ENCODE measurements around the gene OSBPL8. TPM values are rescaled to one million over a fixed set of nuclear protein-coding genes. Genes with fewer than 3 reads are reported as not detected.

The OSBPL8 gene
- polyA plus RNA-seq, 4 donors, result 4.5 to 25.9 (median 6.7) TPM

- Histone ChIP-seq H3K4me3 (ENCODE audit: low read depth in 1 of 3, low read length in 3 of 3) (no peak overlapping the region), H3K36me3 (ENCODE audit: control insufficient read depth in 3 of 3, insufficient read depth in 2 of 3, low read depth in 1 of 3, low read length in 3 of 3) (peaks cover 0 to 5% (median 0%) of the 10 kb centered on the region in 3 donors), H3K27me3 (ENCODE audit: control insufficient read depth in 3 of 3, insufficient read depth in 3 of 3, low read length in 3 of 3) (no peaks in the 10 kb centered on the region), H3K4me1 (ENCODE audit: control insufficient read depth in 3 of 3, insufficient read depth in 2 of 3, low read depth in 1 of 3, low read length in 2 of 3) (no peaks in the 10 kb centered on the region), H3K27ac (ENCODE audit: low read depth in 1 of 3, low read length in 2 of 3) (no peak overlapping the region), H3K9me3 (ENCODE audit: control insufficient read depth in 2 of 2, insufficient read depth in 1 of 2, low read depth in 1 of 2, low read length in 1 of 2) (no peaks in the 10 kb centered on the region)
- 76 to 82% (median 77%) methylated on average over 1 of the region's 1 CpG for WGBS, 3 donors
- no peak for FAIRE-seq
- DNase-seq, result no peak
Observed at GRCh38 chr12:76409074-76409473, 150.5 kb downstream of the OSBPL8 start.

DNA sequence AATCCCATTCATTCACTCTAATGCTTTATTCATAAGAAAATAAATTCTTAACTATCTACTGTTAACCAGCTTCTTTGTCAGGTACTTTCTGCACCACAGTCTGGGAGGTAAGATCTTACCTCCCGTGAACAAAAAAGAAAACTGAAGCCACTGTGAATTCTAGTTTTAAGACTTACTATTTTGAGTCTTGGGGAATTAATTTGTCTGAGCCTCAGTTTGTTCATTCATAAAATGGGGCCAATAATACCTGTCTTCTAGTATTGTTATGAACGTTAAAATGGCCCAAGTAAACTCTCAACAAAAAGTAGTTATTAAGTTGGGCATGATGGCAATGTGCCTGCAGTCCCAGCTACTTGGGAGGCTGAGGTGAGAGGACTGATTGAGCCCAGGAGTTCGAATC, 151.9 kb downstream of the OSBPL8 start:
- Histone ChIP-seq H3K4me1 (ENCODE audit: control insufficient read depth in 3 of 3, insufficient read depth in 2 of 3, low read depth in 1 of 3, low read length in 2 of 3) (no peaks in the 10 kb centered on the region), H3K36me3 (ENCODE audit: control insufficient read depth in 3 of 3, insufficient read depth in 2 of 3, low read depth in 1 of 3, low read length in 3 of 3) (peaks cover 0 to 5% (median 0%) of the 10 kb centered on the region in 3 donors), H3K4me3 (ENCODE audit: low read depth in 1 of 3, low read length in 3 of 3) (no peak overlapping the region), H3K9me3 (ENCODE audit: control insufficient read depth in 2 of 2, insufficient read depth in 1 of 2, low read depth in 1 of 2, low read length in 1 of 2) (no peaks in the 10 kb centered on the region), H3K27me3 (ENCODE audit: control insufficient read depth in 3 of 3, insufficient read depth in 3 of 3, low read length in 3 of 3) (no peaks in the 10 kb centered on the region), H3K27ac (ENCODE audit: low read depth in 1 of 3, low read length in 2 of 3) (no peak overlapping the region)
- WGBS, 3 donors, result 95 to 96% (median 96%) methylated on average over 3 of the region's 3 CpGs
- FAIRE-seq, result no peak
- no peak for DNase-seq

- Histone ChIP-seq H3K36me3 (ENCODE audit: control insufficient read depth in 3 of 3, insufficient read depth in 2 of 3, low read depth in 1 of 3, low read length in 3 of 3) (peaks cover 1 to 3% (median 3%) of the 10 kb centered on the region in 3 donors), H3K9me3 (ENCODE audit: control insufficient read depth in 2 of 2, insufficient read depth in 1 of 2, low read depth in 1 of 2, low read length in 1 of 2) (no peaks in the 10 kb centered on the region), H3K4me1 (ENCODE audit: control insufficient read depth in 3 of 3, insufficient read depth in 2 of 3, low read depth in 1 of 3, low read length in 2 of 3) (no peaks in the 10 kb centered on the region), H3K4me3 (ENCODE audit: low read depth in 1 of 3, low read length in 3 of 3) (no peak overlapping the region), H3K27me3 (ENCODE audit: control insufficient read depth in 3 of 3, insufficient read depth in 3 of 3, low read length in 3 of 3) (no peaks in the 10 kb centered on the region), H3K27ac (ENCODE audit: low read depth in 1 of 3, low read length in 2 of 3) (no peak overlapping the region)
- FAIRE-seq (no peak), DNase-seq (no peak)
Observed at GRCh38 chr12:76402259-76402658, 157.3 kb downstream of the OSBPL8 start.

- Histone ChIP-seq H3K4me3 (ENCODE audit: low read depth in 1 of 3, low read length in 3 of 3) (no peak overlapping the region), H3K9me3 (ENCODE audit: control insufficient read depth in 2 of 2, insufficient read depth in 1 of 2, low read depth in 1 of 2, low read length in 1 of 2) (no peaks in the 10 kb centered on the region), H3K4me1 (ENCODE audit: control insufficient read depth in 3 of 3, insufficient read depth in 2 of 3, low read depth in 1 of 3, low read length in 2 of 3) (no peaks in the 10 kb centered on the region), H3K36me3 (ENCODE audit: control insufficient read depth in 3 of 3, insufficient read depth in 2 of 3, low read depth in 1 of 3, low read length in 3 of 3) (peaks cover 1 to 9% (median 3%) of the 10 kb centered on the region in 3 donors), H3K27ac (ENCODE audit: low read depth in 1 of 3, low read length in 2 of 3) (no peak overlapping the region), H3K27me3 (ENCODE audit: control insufficient read depth in 3 of 3, insufficient read depth in 3 of 3, low read length in 3 of 3) (no peaks in the 10 kb centered on the region)
- 88 to 92% (median 91%) methylated on average over 2 of the region's 2 CpGs for WGBS, 3 donors
- DNase-seq (no peak), FAIRE-seq (no peak)
Observed at GRCh38 chr12:76400136-76400535, 159.4 kb downstream of the OSBPL8 start.

- no peak overlapping the region for H3K27ac ChIP-seq (ENCODE audit: low read depth in 1 of 3, low read length in 2 of 3)
- no peaks in the 10 kb centered on the region for H3K27me3 ChIP-seq (ENCODE audit: control insufficient read depth in 3 of 3, insufficient read depth in 3 of 3, low read length in 3 of 3)
- no peak for DNase-seq
- no peaks in the 10 kb centered on the region for H3K9me3 ChIP-seq (ENCODE audit: control insufficient read depth in 2 of 2, insufficient read depth in 1 of 2, low read depth in 1 of 2, low read length in 1 of 2)
- 94 to 95% (median 94%) methylated on average over 2 of the region's 2 CpGs for WGBS, 3 donors
- no peak overlapping the region for H3K4me3 ChIP-seq (ENCODE audit: low read depth in 1 of 3, low read length in 3 of 3)
- no peak for FAIRE-seq
- H3K36me3 ChIP-seq (ENCODE audit: control insufficient read depth in 3 of 3, insufficient read depth in 2 of 3, low read depth in 1 of 3, low read length in 3 of 3), result peaks cover 1 to 6% (median 3%) of the 10 kb centered on the region in 3 donors
- no peaks in the 10 kb centered on the region for H3K4me1 ChIP-seq (ENCODE audit: control insufficient read depth in 3 of 3, insufficient read depth in 2 of 3, low read depth in 1 of 3, low read length in 2 of 3)
Observed at GRCh38 chr12:76399040-76399439, 160.5 kb downstream of the OSBPL8 start.

- Histone ChIP-seq H3K36me3 (ENCODE audit: control insufficient read depth in 3 of 3, insufficient read depth in 2 of 3, low read depth in 1 of 3, low read length in 3 of 3) (peaks cover 1 to 6% (median 3%) of the 10 kb centered on the region in 3 donors), H3K9me3 (ENCODE audit: control insufficient read depth in 2 of 2, insufficient read depth in 1 of 2, low read depth in 1 of 2, low read length in 1 of 2) (no peaks in the 10 kb centered on the region), H3K27me3 (ENCODE audit: control insufficient read depth in 3 of 3, insufficient read depth in 3 of 3, low read length in 3 of 3) (no peaks in the 10 kb centered on the region), H3K4me1 (ENCODE audit: control insufficient read depth in 3 of 3, insufficient read depth in 2 of 3, low read depth in 1 of 3, low read length in 2 of 3) (no peaks in the 10 kb centered on the region), H3K4me3 (ENCODE audit: low read depth in 1 of 3, low read length in 3 of 3) (no peak overlapping the region), H3K27ac (ENCODE audit: low read depth in 1 of 3, low read length in 2 of 3) (no peak overlapping the region)
- FAIRE-seq (no peak), DNase-seq (no peak)
Observed at GRCh38 chr12:76398106-76398505, 161.5 kb downstream of the OSBPL8 start.

- WGBS, 3 donors, result 92 to 96% (median 93%) methylated on average over 1 of the region's 1 CpG
Observed at GRCh38 chr12:76391461-76391860, 168.1 kb downstream of the OSBPL8 start.

DNA sequence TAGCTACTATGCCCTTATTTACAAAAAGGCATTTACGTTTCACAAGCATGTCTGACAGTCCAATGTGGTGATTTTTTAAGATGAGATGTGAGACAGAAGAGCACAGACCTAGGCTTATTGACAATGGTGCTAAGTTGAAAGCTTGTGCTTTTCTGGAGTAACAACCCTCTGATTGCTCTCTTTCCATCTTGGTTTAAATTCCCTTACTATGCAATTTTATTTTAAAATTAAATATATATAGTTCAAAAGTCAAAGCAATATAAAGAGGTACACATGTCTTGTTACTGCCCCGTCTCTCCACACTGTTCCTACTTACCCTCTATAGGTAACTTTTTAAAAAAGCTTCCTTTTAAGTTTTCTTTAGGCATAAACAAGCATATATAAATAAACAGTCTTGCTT, 172.0 kb downstream of the OSBPL8 start:
- H3K4me3 ChIP-seq (ENCODE audit: low read depth in 1 of 3, low read length in 3 of 3), result no peak overlapping the region
- 96 to 98% (median 96%) methylated on average over 2 of the region's 2 CpGs for WGBS, 3 donors
- no peak for FAIRE-seq

More at GRCh38 chr12:76391461-76391860, 168.1 kb downstream of the OSBPL8 start:
- H3K4me1 ChIP-seq (ENCODE audit: control insufficient read depth in 3 of 3, insufficient read depth in 2 of 3, low read depth in 1 of 3, low read length in 2 of 3), result no peaks in the 10 kb centered on the region
- peaks cover 0 to 4% (median 0%) of the 10 kb centered on the region in 3 donors for H3K36me3 ChIP-seq (ENCODE audit: control insufficient read depth in 3 of 3, insufficient read depth in 2 of 3, low read depth in 1 of 3, low read length in 3 of 3)
- no peak overlapping the region for H3K4me3 ChIP-seq (ENCODE audit: low read depth in 1 of 3, low read length in 3 of 3)
- no peaks in the 10 kb centered on the region for H3K9me3 ChIP-seq (ENCODE audit: control insufficient read depth in 2 of 2, insufficient read depth in 1 of 2, low read depth in 1 of 2, low read length in 1 of 2)
- no peaks in the 10 kb centered on the region for H3K27me3 ChIP-seq (ENCODE audit: control insufficient read depth in 3 of 3, insufficient read depth in 3 of 3, low read length in 3 of 3)
- DNase-seq (no peak), FAIRE-seq (no peak)
- no peak overlapping the region for H3K27ac ChIP-seq (ENCODE audit: low read depth in 1 of 3, low read length in 2 of 3)

GRCh38 chr12:76384560-76384959, 175.0 kb downstream of the OSBPL8 start:
- no peak overlapping the region for H3K27ac ChIP-seq (ENCODE audit: low read depth in 1 of 3, low read length in 2 of 3)
- peaks cover 0 to 6% (median 0%) of the 10 kb centered on the region in 3 donors for H3K36me3 ChIP-seq (ENCODE audit: control insufficient read depth in 3 of 3, insufficient read depth in 2 of 3, low read depth in 1 of 3, low read length in 3 of 3)
- H3K27me3 ChIP-seq (ENCODE audit: control insufficient read depth in 3 of 3, insufficient read depth in 3 of 3, low read length in 3 of 3), result no peaks in the 10 kb centered on the region
- FAIRE-seq, result no peak
- DNase-seq, result no peak
- H3K4me1 ChIP-seq (ENCODE audit: control insufficient read depth in 3 of 3, insufficient read depth in 2 of 3, low read depth in 1 of 3, low read length in 2 of 3), result no peaks in the 10 kb centered on the region
- no peaks in the 10 kb centered on the region for H3K9me3 ChIP-seq (ENCODE audit: control insufficient read depth in 2 of 2, insufficient read depth in 1 of 2, low read depth in 1 of 2, low read length in 1 of 2)
- H3K4me3 ChIP-seq (ENCODE audit: low read depth in 1 of 3, low read length in 3 of 3), result no peak overlapping the region
- WGBS, 3 donors, result 92 to 97% (median 92%) methylated on average over 2 of the region's 2 CpGs

More for the DNA sequence above, 172.0 kb downstream of the OSBPL8 start:
- no peaks in the 10 kb centered on the region for H3K4me1 ChIP-seq (ENCODE audit: control insufficient read depth in 3 of 3, insufficient read depth in 2 of 3, low read depth in 1 of 3, low read length in 2 of 3)
- H3K9me3 ChIP-seq (ENCODE audit: control insufficient read depth in 2 of 2, insufficient read depth in 1 of 2, low read depth in 1 of 2, low read length in 1 of 2), result no peaks in the 10 kb centered on the region
- H3K36me3 ChIP-seq (ENCODE audit: control insufficient read depth in 3 of 3, insufficient read depth in 2 of 3, low read depth in 1 of 3, low read length in 3 of 3), result peaks cover 0 to 4% (median 0%) of the 10 kb centered on the region in 3 donors
- no peaks in the 10 kb centered on the region for H3K27me3 ChIP-seq (ENCODE audit: control insufficient read depth in 3 of 3, insufficient read depth in 3 of 3, low read length in 3 of 3)
- no peak for DNase-seq
- no peak overlapping the region for H3K27ac ChIP-seq (ENCODE audit: low read depth in 1 of 3, low read length in 2 of 3)

Data from small intestine (tissue), 7 donors.